GM19438 (cell line): Measurements from ENCODE around the gene DACH1.

ENCODE experiments used
- ATAC-seq: cut with Tn5 transposase; IDR thresholded peaks from one replicate; pipeline ENCODE4 v1.9.1; 2021; ENCODE audit warnings: low read depth; ENCODE audit not compliant: unreplicated experiment

The DACH1 gene

DNA sequence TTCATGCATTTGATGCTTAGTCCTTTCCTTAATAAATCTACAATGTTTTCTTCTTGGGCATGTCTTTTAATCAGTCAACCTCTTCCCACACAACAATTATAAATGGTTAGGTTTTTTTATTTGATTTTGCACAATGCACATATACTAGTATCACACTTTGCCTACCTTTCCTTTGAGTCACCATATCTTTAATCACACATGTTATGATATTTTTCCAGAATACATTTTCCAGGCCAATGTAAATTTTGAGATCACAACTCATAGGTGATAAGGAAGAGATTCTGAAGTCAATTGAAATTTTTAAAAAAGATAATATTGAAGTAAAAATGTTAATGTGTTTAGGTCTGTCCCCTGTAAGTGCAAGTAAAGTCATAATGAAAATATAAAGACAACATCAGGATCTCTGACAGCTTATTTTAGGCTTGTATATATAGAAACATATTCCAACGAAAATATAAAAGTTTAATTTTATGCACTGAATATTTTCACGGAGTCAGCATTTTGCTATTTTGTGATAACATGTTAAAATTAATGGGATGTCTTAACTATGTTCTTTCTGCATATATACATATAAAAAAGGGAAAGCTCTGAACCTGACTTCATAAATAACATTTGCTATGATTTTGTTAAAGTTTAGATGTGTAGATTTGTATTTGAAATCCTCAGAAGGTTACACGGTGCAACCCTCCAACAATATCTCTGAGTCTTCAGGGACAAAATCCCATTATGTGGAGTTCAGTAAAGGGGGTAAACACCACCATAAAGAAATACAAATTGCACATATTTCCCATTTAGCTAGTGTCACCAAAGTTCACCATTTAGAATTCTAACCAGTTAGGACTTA, 351.9 kb downstream of the DACH1 start:
- ATAC-seq: no peak

DNA sequence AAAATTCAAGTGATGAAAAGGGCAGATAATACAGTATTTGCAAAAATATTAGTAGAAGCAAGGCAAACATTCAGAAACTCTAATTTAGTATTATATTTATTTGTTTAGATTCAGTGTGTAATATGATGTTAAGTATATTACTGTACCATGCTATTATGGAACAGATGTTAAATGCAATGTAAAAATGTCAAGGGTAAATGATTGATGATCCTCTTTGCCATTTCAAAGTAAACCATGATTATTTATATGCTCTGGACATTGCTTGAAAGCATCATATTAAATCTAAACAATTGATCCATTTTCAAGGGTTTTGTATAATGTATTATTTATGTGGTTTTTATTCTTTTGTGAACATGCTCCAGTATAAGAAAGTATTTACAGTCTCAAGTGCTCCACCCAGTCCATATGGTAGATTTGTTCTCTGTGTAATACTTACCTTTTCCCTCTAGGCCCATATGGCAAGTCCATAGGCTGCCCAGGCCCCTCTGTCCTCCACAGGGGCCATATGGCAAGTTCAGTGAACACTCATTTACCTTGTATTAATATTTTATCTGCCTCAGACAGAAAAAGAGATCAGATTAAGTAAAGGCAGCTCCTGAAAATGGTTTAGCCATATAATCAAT, 353.5 kb downstream of the DACH1 start:
- no peak for ATAC-seq

DNA sequence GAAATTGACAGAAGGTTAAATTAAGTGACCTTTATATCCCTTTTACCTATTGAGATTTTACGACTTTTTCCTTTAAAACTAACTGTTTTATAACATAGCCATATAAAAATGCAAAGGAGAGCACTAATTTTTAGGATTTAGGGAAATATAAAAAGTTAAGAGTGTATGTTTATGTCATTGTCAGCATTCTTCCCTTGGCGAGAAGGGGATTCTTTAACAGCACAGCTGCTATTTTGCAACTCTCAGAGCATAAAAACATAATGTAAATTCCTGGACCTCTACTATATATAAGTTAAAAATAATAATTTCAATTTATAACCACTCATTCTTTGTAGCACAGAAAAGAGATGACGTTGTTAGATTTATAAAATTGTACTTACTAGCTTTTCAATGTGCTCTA, 363.2 kb downstream of the DACH1 start:
- no peak for ATAC-seq

DNA sequence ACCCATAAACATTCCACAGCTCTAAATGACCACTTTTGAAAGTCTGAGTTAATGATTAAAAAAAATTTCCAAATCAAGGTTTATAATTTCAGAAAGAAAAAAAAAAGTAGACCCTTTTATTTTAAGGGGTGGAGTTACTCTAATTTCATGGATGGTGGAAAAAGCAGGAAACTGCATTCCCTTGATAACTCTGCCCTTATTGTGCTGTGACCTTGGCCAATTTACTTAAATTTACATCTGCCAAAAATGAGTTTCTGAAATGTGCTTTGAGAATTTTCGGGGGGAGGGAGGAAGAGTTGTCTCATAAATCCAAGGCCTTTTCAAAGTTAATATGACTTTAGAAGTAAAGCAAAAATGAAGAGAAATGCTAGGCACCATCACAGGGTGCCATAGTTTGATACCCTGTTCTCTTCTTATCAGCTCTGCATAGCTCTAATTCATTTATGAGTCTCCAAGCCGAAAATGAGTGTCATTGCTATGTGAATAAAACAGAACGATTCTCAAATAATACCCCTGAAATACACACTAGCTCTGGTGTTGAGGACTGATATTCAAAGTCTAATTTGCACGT, 367.0 kb downstream of the DACH1 start:
- no peak for ATAC-seq

DNA sequence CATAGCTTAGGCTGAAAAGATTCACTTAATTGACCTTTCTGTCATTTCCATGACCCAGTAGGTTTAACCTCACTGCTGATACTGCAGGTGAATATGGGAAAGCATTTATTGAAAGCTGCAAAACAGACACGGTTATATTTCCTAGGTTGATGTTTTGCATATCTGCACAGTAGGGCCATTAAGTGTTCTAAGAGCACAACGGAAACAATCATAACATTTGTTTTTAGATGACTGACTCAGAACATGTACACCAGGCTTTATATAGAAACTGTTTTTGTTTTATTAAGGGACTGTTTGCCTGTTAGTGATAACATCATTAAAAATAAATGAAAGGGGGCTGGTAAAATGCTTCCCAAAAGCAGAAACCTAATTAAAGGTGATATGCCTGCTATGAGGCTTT, 367.8 kb downstream of the DACH1 start:
- ATAC-seq: no peak

DNA sequence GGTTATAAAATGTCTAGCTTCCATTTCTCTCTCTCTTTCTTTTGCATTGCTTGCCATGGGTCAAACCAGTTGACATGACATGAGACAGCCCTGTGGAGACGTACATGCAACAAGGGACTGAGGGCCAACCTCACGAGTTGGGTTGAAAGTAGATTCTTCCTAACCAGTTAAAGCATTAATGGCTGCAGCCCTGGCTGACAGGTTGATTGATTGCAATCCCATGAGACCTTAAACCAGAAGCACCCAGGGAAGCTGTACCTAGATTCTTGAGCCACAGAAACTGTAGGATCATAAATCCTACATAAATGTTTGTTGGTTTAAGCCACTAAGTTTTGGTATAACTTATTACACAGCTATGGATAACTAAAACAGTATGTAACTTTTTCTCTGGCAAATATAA, 373.8 kb downstream of the DACH1 start:
- ATAC-seq: no peak

DNA sequence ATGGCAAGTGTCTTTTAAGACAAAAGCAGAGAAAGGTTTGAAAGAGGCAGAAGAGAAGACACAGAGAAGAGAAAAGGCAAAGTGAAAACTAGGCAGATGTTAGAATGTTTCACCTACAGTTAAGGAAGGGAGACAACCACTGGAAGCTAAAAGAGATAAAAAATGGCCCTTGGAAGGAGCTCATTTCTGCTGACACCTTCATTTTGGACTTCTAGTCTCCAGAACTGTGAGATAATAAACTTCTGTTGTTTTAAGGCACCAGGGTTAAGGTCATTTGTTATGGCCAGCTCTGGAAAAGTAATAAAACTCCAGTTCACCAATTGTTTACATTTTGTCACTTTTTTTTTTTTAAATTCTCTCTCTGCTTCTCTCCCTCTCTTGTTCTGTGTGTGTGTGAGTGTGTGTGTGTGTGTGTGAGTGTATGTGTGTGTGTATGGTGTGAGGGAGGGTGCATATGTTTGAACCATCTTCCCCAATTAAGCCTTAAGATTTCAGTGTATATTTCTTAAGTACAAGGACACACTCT, 374.6 kb downstream of the DACH1 start:
- no peak for ATAC-seq

DNA sequence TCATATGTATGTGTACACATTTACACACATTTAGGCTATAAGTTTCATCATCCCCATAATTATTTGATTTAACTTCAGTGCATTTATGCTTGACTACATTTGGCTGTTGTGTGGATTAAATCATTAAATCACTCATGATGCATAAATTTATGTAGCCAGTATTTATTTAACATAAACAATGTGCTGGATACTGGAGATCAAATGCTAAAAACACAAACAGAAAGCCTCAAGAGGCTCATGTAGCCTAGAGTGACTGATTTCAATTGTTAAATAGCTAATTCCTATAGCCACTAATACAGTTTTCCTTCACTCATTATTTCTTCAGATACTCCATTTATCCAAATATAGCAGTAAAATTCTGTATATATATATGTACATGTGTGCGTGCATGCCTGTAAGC, 376.0 kb downstream of the DACH1 start:
- ATAC-seq: no peak

DNA sequence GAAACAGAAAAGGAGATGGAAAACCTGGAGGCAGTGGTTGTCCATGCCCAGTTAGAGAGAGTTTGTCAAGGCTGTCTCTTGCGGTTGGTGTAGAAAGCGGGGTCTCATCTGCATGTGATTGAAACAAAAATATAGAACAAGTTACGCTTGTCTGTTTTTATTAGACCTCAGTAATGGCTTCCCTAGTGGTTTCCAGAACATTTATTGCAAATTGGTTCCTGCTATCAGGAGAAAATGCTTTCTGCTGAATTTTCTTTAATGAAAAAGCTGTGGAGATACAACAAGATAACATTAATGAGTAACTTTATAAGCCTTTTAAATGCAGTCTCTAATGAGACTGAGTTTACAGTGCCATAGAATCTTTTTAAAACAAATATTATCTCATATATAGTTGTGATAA, 378.0 kb downstream of the DACH1 start:
- no peak for ATAC-seq

DNA sequence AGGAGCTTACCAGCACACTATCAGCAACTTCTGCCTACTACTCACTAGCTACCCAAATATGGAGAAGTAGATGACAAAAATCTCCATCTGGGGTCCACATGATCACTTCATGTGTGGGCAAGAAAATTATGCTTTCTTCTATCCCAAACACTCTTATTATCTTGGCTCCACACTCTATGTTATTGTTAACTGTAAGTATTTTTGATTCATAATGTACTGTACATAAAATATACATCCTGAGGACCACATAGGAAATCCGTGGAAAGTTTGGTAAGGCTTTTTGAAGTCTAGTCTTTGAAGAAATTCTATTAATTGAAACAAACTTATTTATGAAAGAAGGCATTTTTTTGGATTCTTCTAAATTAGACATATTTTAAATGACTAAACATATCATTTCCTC, 378.8 kb downstream of the DACH1 start:
- no peak for ATAC-seq

DNA sequence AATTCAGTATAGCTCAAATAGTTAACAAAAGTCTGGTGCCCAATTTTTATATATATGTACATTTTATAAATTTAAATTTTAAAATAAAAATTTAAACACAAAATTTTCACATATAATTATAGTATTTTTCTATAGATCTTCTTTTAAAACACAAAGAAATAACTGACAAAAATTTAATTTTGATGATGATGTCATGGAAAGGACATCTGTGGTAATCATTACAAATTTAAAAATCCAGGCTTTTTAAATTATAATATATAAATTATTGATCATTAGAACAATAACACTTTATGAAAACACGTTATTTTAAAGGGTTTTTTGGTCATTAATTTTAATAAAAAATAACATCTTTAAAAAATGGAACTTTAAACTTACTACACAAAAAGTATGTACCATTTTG, 381.1 kb downstream of the DACH1 start:
- no peak for ATAC-seq

DNA sequence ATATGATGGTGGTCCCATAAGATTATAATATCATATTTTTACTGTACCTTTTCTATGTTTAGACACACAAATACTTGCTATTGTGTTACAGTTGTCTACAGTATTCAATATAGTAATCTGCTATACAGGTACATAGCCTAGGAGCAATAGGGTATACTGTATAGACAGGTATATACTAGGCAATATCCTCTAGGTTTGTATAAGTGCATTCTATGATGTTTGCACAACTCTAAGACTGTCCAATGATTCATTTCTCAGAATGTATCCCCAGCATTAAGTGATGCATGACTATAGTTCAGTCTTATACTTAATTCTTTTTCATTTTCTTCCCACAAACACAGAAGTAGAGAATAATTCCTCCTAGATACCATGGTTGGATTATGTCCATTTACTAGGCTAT, 383.3 kb downstream of the DACH1 start:
- no peak for ATAC-seq

DNA sequence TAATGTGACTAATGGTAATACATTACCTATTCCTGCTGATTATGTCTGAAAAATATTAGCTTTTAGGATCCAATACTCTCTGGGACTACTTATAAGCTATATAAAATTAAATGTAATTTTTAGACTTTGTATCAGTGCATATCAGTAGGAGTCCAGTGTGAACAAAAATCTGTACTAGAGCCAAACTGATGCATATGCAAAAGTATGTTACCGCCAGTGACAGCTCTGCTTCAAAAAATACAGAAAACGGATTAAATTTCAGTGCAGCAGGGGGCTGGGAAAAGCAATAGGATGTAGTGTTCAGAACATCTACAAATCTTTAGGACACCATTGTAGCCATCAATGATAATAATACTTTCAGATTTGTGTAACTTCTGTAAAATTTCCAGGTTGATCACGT, 385.5 kb downstream of the DACH1 start:
- ATAC-seq: no peak

DNA sequence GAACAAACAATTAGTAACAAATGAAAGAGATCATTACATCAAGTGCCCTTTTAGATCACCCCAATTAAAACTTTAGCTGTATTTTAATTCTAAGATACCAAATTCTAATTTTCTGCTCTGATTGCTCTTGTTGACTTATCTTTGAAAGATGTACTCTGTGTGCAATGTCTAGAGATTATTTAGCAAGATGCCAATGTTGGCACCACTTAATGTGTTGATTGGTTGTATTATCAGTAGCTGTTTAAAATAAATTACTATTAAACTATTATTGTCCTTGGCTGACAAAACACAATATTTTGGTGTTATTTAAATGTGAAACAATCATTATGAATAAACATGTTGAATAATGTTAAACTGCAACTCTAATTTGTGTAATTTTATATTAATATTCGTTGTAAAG, 386.0 kb downstream of the DACH1 start:
- no peak for ATAC-seq

DNA sequence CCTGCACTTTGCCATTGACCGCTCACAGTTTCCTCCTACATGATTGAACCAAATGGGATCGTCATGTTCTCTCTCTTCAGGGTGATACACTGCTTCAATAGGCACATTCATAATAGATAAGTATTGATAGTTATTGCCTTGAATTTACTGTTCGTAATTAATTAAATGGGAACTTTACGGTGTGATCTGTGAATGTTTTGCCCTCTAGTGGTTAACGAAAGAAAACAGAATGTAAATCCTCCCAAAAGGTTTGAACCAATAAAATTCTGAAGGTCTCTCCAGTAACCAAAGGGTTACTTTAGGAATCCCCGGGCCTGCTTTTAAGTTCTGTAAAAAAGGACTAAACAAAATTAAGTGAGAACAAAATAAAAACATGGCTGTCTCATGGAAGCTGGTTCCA, 389.3 kb downstream of the DACH1 start:
- ATAC-seq: no peak

DNA sequence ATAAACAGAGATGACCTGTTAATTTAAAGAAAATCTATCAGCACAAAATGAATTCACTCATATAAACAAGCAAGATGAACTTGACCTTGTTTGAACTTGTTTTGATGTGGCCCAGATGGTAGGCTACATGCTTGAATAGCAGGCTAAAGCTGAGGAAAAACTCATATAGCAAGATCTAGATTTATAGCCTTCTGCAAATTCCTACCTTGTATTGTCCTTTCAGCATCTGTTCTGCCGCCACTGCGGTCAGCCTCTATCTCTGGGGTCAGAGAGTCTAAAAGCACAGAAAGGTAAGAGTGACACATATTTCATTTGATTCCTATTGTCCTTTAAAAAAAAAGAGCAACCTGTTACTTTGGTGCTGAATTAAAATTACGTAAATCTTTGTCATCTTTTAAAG, 392.1 kb downstream of the DACH1 start:
- no peak for ATAC-seq

DNA sequence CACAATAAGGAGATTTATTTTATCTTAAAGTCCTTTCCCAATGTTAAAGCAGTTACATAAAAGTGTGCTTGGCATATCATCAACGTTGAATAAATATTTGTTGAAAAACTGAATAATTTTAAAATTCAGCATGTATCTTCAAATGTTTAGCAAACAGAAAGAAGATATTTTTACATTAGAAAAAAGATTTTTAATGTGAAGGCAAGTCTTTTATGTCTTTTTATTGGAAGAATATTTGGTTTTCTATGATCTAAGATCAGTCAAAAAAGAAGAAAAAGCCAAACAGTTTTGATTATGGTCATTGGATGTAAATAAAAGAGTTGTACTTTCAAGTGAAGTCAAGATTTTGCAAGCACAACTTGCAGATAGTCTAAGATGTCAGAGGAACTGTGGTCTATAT, 397.4 kb downstream of the DACH1 start:
- ATAC-seq: no peak

DNA sequence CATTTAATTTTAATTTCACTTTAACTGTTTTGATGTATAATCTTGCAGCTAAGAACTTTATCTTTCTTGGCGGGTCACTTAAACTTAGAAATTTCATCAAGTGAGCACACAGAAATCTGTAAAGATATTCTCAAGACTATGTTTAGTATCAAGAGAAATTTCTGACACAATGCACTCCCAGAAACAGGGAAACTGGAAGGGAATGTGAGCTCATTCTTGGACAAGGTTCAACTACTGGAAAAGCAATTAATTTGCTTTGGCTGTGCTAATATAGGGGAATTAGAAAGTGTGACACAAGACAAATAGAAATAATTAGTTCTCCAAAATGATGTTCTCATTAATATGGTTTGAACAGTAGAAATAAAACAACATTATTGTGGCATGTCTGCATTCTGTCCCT, 402.3 kb downstream of the DACH1 start:
- no peak for ATAC-seq

DNA sequence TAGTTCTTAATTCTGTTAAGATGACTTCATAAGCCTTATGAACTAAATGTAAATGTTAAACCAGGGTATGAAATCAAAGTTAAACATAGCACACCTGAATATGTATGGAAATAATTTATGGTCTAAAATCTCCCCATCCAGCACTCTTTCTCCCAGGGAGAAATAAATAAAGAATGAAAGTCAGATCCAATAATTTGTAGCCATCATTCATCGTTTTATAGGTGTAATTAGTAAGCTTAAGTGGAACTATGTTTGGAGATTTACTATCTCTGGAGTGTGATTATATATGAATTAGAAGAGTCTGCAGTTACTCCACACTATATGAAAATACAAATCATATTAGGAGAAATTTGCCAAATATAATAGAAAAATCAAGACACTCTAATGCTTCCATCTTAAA, 405.1 kb downstream of the DACH1 start:
- no peak for ATAC-seq

DNA sequence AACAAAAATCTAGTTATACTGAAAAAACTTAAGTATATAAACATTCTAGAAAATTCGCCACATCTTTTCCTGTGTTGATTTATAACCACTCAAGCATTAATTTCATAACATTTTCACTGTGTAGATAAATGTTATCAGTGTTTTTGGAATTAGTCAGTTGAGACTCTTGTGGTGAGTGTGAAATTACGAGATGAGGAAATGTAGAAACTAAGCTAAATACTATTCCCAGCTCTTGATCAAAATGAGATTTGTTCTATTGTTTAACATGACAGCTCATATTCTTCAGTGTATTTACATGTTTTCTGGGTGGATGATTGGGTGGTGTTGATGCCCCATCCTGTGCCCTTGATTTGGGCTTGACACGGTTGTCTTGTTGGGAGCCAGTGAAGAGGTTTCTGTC, 406.8 kb downstream of the DACH1 start:
- ATAC-seq: no peak

DNA sequence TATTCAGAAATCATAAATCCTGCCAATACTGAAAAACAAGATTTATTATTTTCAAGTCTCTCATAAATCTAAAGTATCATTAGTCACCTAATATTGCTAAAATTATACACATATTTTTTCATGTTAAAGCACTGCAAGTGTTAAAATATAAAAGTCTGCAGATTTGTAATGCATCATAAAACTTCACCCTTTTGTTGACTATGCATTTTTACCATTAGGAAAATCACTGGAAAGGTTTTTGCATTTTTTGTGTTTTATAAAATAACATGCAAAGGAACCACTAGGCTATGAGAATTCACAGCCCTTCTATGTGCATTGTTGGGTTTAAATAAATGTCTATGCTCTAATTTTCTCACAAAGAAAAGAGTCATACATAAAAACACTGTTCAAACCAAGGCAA, 407.3 kb downstream of the DACH1 start:
- ATAC-seq: no peak

DNA sequence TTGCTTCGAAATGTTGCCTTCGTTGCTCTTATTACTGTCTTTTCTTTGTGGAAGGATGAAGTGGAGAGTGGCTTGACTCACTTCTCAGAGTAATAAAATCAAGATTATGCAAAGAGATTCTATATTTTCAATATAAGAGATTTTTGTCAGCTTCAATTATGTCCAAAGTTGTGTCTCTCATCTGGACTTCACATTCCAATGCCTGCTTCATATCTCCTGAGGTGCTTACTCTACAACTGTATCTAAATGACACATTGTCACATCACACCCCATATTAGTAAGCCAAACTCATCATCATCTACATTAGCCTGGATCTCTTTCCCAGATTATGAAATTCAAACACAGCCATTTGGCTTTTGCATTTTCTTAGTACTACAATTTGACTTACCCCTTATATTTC, 409.4 kb downstream of the DACH1 start:
- ATAC-seq: no peak
